Osteoblast (primary cell): ENCODE measurements around the gene LRBA. TPM values are rescaled to one million over a fixed set of nuclear protein-coding genes. Genes with fewer than 3 reads are reported as not detected.

Source experiments
- DNase-seq: peaks from one replicate; pipeline ENCODE4 v3.0.0; 2011; ENCODE audit warnings: low spot score, mixed read lengths; ENCODE audit not compliant: insufficient read length; ENCODE audit errors: missing footprints
- H2AFZ ChIP-seq: 2 replicates; pipeline ENCODE4 v1.6.0; 2011; ENCODE audit warnings: mild to moderate bottlenecking, low read length
- H3K27ac ChIP-seq: 2 replicates; pipeline ENCODE4 v1.5.1; 2011; ENCODE audit warnings: mild to moderate bottlenecking, low read depth, low read length, moderate library complexity
- H3K27me3 ChIP-seq: 2 replicates; pipeline ENCODE4 v1.6.0; 2012; ENCODE audit warnings: mild to moderate bottlenecking, control low read depth, inconsistent platforms, low read length, moderate library complexity; ENCODE audit not compliant: insufficient read depth
- H3K36me3 ChIP-seq: 2 replicates; pipeline ENCODE4 v1.5.1; 2011; ENCODE audit warnings: mild to moderate bottlenecking, low read length, control low read depth, moderate library complexity; ENCODE audit not compliant: insufficient read depth
- H3K4me1 ChIP-seq: 2 replicates; pipeline ENCODE4 v1.5.1; 2011; ENCODE audit warnings: mild to moderate bottlenecking, low read length, control low read depth, moderate library complexity; ENCODE audit not compliant: insufficient read depth
- H3K4me2 ChIP-seq: 2 replicates; pipeline ENCODE4 v1.6.0; 2011; ENCODE audit warnings: mild to moderate bottlenecking, low read length; ENCODE audit not compliant: insufficient read depth
- H3K4me3 ChIP-seq: fragments of 200-600 bp; sonication (generic); 3 replicates; pipeline ENCODE4 v1.5.1; 2012; ENCODE audit warnings: mild to moderate bottlenecking, low read length, inconsistent platforms; ENCODE audit not compliant: insufficient read depth
- H3K79me2 ChIP-seq: 2 replicates; pipeline ENCODE4 v1.6.0; 2012; ENCODE audit warnings: mild to moderate bottlenecking, low read length, control low read depth, inconsistent platforms; ENCODE audit not compliant: insufficient read depth
- H3K9me3 ChIP-seq: 2 replicates; pipeline ENCODE4 v1.5.1; 2011; ENCODE audit warnings: low read depth, low read length, control low read depth
- H4K20me1 ChIP-seq: 2 replicates; pipeline ENCODE4 v1.6.0; 2012; ENCODE audit warnings: mild to moderate bottlenecking, low read length, control low read depth; ENCODE audit not compliant: insufficient read depth
- CTCF ChIP-seq: IDR thresholded peaks from 2 replicates; pipeline ENCODE4 v1.5.1; 2011; ENCODE audit warnings: mild to moderate bottlenecking, low read depth, low read length, moderate library complexity; ENCODE audit errors: extremely low read depth
- total RNA-seq: library from RNA; depleted of rRNA; stranded (reverse); fragments of >200 nt; gene quantifications from 2 replicates; pipeline ENCODE4 v1.2.3, GENCODE V29; 2012

LRBA gene
- total RNA-seq, 1 donor = 67.3 TPM

DNA sequence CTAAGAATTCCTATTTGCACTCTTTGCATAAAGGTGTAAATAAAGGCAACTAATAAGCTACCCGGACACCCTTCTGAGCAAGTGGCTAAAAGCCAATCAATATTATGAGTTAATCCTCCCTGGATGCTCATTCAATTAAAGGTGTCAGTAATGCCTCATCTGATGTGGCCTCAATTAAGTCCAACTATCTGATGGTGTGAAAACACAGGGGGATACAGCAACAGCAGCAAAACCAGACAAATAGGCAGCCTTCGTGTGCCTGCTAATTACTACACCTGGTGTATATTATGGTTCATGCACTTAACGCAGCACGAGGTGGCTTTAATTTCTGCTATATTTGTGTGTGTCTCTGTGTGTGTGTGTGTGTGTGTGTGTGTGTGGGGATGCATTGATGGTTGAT lies 692.4 kb downstream of the LRBA start:
- no peaks in the 10 kb centered on the region for H3K79me2 ChIP-seq
- H3K27me3 ChIP-seq = no peaks in the 10 kb centered on the region
- no peaks in the 10 kb centered on the region for H4K20me1 ChIP-seq
- no peak overlapping the region for H3K27ac ChIP-seq
- no peaks in the 10 kb centered on the region for H3K36me3 ChIP-seq
- DNase-seq = no peak
- H3K4me3 ChIP-seq = no peak overlapping the region
- peaks cover 8% of the 10 kb centered on the region for H3K4me1 ChIP-seq
- H2AFZ ChIP-seq = no peak overlapping the region
- no peak overlapping the region for H3K4me2 ChIP-seq
- H3K9me3 ChIP-seq = no peaks in the 10 kb centered on the region
- no peak for TF ChIP-seq CTCF

DNA sequence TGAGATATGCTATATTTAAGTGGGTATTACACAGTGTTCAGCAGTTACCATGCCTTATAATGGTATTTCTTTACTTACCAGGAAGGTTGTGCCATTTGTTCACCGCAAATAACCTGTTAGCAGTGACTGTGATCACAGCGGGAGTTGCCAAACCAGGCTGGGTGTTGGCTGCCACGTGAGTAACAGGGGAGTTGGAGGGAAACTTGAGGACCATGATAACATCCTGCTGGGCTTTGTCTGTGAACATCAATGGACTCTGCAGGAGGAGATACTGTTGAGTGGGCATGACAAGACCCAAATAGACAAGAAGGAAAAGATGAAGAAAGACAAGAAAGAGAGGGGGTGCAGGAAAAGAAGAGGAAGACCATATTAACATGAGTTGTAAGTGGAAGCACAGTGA lies 694.0 kb downstream of the LRBA start:
- no peaks in the 10 kb centered on the region for H4K20me1 ChIP-seq
- no peak for TF ChIP-seq CTCF

DNA sequence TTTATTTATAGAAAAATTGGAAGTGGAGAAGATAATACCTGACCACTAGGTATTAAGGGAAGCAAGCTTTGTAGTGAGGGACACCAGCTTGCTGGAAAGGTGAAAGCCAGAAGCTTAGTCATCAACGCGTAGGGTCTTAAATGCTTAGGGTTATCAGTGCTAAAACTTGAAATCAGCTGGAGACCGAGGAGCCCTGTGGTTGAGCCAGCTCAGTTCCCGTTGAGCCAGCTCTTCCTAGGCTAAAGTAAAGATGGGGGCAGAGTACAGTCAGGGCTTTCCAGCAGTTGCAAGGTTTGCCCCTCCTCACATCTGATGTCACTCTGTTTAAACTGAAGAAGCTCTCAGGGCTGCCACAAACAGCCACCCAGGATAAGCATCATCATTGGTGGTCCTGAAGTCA lies 696.1 kb downstream of the LRBA start:
- no peak for TF ChIP-seq CTCF
- H3K4me3 ChIP-seq = no peak overlapping the region

More for the DNA sequence above, 694.0 kb downstream of the LRBA start:
- DNase-seq = no peak
- H3K4me2 ChIP-seq = no peak overlapping the region
- peaks cover 14% of the 10 kb centered on the region for H3K4me1 ChIP-seq
- no peak overlapping the region for H3K4me3 ChIP-seq
- no peak overlapping the region for H3K27ac ChIP-seq
- no peak overlapping the region for H2AFZ ChIP-seq
- no peaks in the 10 kb centered on the region for H3K9me3 ChIP-seq
- H3K36me3 ChIP-seq = no peaks in the 10 kb centered on the region
- no peaks in the 10 kb centered on the region for H3K27me3 ChIP-seq
- H3K79me2 ChIP-seq = no peaks in the 10 kb centered on the region

GRCh38 chr4:150318527-150318926 lies 696.6 kb downstream of the LRBA start:
- TF ChIP-seq CTCF = no peak
- Histone ChIP-seq H3K36me3 (no peaks in the 10 kb centered on the region), H3K4me1 (peaks cover 8% of the 10 kb centered on the region), H3K27ac (no peak overlapping the region), H3K4me2 (no peak overlapping the region), H2AFZ (no peak overlapping the region), H3K9me3 (no peaks in the 10 kb centered on the region), H4K20me1 (no peaks in the 10 kb centered on the region), H3K79me2 (no peaks in the 10 kb centered on the region), H3K27me3 (no peaks in the 10 kb centered on the region), H3K4me3 (no peak overlapping the region)
- DNase-seq = no peak

More for the DNA sequence above, 696.1 kb downstream of the LRBA start:
- Histone ChIP-seq H3K79me2 (no peaks in the 10 kb centered on the region), H3K4me2 (no peak overlapping the region), H2AFZ (no peak overlapping the region), H3K4me1 (peaks cover 13% of the 10 kb centered on the region), H3K27me3 (no peaks in the 10 kb centered on the region), H3K9me3 (no peaks in the 10 kb centered on the region), H4K20me1 (no peaks in the 10 kb centered on the region), H3K27ac (no peak overlapping the region), H3K36me3 (no peaks in the 10 kb centered on the region)
- no peak for DNase-seq
